Body of pancreas (tissue), 4 donors: Measurements from ENCODE around the gene C2orf74. TPM values are rescaled to one million over a fixed set of nuclear protein-coding genes. Genes with fewer than 3 reads are reported as not detected.

Experiments used
- ATAC-seq: fragments of 150-250 bp; one replicate; pipeline ENCODE4 v1.9.1; 2016
- DNase-seq, 4 donors: peaks; one replicate each; pipeline ENCODE4 v3.0.0-alpha.2; 2019
- H3K27ac ChIP-seq, 4 donors: fragments of 200-600 bp; sonication (generic); 1 replicate in 3 of 4; 2 replicates in 1 of 4; pipeline versions ENCODE4 v1.5.1 to v1.6.1; 2016 to 2019; ENCODE audit warnings: mild to moderate bottlenecking in 1 of 4, mixed read lengths in 1 of 4, moderate library complexity in 1 of 4
- H3K27me3 ChIP-seq, 2 donors: fragments of 200-600 bp; sonication (generic); one replicate each; pipeline ENCODE4 v1.6.0; 2016; ENCODE audit warnings: mild to moderate bottlenecking in 1 of 2
- H3K36me3 ChIP-seq, 2 donors: fragments of 200-600 bp; sonication (generic); replicated peaks in 1 of 2; 2 replicates each; pipeline ENCODE4 v1.5.1; 2016; ENCODE audit warnings: low read depth in 2 of 2; ENCODE audit not compliant: insufficient read depth in 1 of 2
- H3K4me1 ChIP-seq: fragments of 200-600 bp; sonication (generic); one replicate; pipeline ENCODE4 v1.6.0; 2016
- H3K4me3 ChIP-seq, 2 donors: fragments of 200-600 bp; sonication (generic); 1 replicate in 1 of 2; 2 replicates in 1 of 2; pipeline ENCODE4 v1.5.1; 2016 to 2019
- H3K9me3 ChIP-seq, 3 donors: fragments of 200-600 bp; sonication (generic); 1 replicate in 2 of 3; 2 replicates in 1 of 3; pipeline ENCODE4 v1.5.1; 2016
- POLR2A ChIP-seq, 3 donors: fragments of 450-650 bp; IDR thresholded peaks; one replicate each; pipeline ENCODE4 v1.6.1; 2016; ENCODE audit warnings: antibody characterized with exemption in 3 of 3, mild to moderate bottlenecking in 2 of 3
- WGBS, 2 donors: methylation state at CpG; one replicate each; pipeline ENCODE4 v1.1.5; 2017; 5-methylcytosine and 5-hydroxymethylcytosine counted together
- intact Hi-C: fragments of 100-400 bp; cut with DNase I; formaldehyde crosslinking; loops from one replicate; pipeline ENCODE4 v1.15.1; 2023
- total RNA-seq, 2 donors: library from RNA; depleted of rRNA; stranded (reverse); fragments of >200 nt; gene quantifications; one replicate each; pipeline ENCODE4 v1.1.0, GENCODE V29; 2016
- TF ChIP-seq, protein P1 (sequence below), 7 experiments: fragments of 450-650 bp in 4 of 7; fragments of 200-600 bp in 3 of 7; sonication (generic) in 3 of 7; IDR thresholded peaks; one replicate each; pipeline ENCODE4 v1.5.1; 2016 to 2019; ENCODE audit warnings: antibody characterized with exemption in 7 of 7

Gene C2orf74
- total RNA-seq, 2 donors from 2014 or later: 3.9 to 25.7 TPM

DNA sequence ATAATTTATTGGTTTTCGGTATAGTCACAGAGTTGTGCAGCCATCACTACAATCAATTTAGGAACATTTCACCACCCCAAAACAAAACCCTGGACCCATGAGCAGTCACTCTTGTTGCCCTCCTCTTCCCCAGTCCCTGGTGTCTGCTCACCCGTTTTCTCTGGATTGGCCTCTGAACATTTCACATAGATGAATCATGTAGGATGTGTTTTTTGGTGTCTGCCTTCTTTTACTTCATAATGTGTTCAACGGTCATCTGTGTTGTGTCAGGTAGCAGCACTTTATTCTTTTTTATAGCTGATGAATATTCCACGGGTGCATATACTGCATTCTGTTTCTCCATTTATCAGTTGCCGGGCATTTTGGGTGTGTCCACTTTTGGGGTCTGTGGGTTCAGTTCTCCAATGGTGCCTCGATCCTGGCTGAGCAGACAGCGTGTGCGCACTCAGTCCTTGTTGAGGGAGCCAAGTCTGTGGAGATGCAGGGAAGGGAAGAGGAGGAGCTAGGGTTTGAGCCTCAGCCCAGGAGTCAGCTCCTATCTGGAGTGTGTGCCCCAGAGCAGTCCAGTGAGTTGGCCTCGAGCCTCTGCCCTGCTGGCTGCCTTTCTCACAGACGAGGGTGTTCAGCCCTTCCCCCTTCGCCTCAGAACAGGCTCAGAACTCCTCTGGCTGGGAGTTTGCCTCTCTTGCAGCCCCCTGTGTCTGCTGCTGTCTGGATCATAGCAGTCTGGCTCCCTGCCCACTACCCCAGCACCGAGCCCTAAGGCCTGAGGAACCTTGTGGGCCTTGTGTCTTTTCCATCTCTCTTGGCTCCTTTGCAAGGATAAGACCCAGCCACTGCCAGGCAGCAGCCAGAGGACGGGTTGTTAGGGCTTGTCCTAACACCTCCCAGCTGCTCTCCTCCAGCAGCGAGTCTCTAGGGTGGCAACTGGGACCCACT is 18.0 kb downstream of the C2orf74 start:
- Histone ChIP-seq H3K9me3 (no peaks in the 10 kb centered on the region), H3K4me1 (peaks cover 53% of the 10 kb centered on the region), H3K36me3 (peaks cover 0 to 13% of the 10 kb centered on the region in 2 donors), H3K4me3 (no peak overlapping the region), H3K27ac (peak overlapping the region in 3 of 4 donors; percentile 15 to 63 (median 48)), H3K27me3 (no peaks in the 10 kb centered on the region)
- intact Hi-C loops: no loop called here
- DNase-seq (peak; percentile 71 to 89 (median 85)), ATAC-seq (peak; percentile 14)
- 40 to 46% methylated on average over 14 of the region's 14 CpGs for WGBS, 2 donors
- peak in 1 of 3 donors; percentile 45 for TF ChIP-seq POLR2A (IDR thresholded peaks at IDR 0.05)
- TF ChIP-seq, protein P1, sequence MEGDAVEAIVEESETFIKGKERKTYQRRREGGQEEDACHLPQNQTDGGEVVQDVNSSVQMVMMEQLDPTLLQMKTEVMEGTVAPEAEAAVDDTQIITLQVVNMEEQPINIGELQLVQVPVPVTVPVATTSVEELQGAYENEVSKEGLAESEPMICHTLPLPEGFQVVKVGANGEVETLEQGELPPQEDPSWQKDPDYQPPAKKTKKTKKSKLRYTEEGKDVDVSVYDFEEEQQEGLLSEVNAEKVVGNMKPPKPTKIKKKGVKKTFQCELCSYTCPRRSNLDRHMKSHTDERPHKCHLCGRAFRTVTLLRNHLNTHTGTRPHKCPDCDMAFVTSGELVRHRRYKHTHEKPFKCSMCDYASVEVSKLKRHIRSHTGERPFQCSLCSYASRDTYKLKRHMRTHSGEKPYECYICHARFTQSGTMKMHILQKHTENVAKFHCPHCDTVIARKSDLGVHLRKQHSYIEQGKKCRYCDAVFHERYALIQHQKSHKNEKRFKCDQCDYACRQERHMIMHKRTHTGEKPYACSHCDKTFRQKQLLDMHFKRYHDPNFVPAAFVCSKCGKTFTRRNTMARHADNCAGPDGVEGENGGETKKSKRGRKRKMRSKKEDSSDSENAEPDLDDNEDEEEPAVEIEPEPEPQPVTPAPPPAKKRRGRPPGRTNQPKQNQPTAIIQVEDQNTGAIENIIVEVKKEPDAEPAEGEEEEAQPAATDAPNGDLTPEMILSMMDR (IDR thresholded peaks at IDR 0.05): no peak

DNA sequence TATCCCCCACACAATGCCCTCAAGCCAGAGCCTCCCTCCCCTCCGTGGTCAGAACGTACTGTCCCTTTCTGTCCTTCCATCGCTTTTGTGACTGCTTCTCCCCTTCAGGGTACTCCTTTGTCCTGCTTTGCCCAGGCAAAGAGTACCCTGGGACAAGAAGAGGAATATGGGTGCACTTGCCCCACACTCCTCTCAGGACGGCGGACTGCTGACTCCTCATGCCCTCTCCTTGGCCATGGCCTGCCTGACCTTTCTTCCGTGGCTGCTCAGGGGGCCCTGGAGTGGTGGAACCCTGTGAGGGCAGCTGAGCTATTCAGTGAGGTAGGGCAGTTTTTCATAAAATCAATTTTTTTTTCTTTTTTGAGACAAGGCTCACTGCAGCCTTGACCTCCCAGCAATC is 18.7 kb downstream of the C2orf74 start:
- intact Hi-C loops: no loop called here
- Histone ChIP-seq H3K9me3 (no peaks in the 10 kb centered on the region), H3K27ac (peak overlapping the region in 3 of 4 donors; percentile 15 to 63 (median 48)), H3K4me1 (peaks cover 53% of the 10 kb centered on the region), H3K36me3 (peaks cover 0 to 19% of the 10 kb centered on the region in 2 donors), H3K4me3 (no peak overlapping the region), H3K27me3 (no peaks in the 10 kb centered on the region)
- DNase-seq (no peak), ATAC-seq (no peak)
- TF ChIP-seq, protein P1 (IDR thresholded peaks at IDR 0.05): no peak
- TF ChIP-seq POLR2A (IDR thresholded peaks at IDR 0.05): no peak
- WGBS, 2 donors: 73 to 84% methylated on average over 6 of the region's 6 CpGs

DNA sequence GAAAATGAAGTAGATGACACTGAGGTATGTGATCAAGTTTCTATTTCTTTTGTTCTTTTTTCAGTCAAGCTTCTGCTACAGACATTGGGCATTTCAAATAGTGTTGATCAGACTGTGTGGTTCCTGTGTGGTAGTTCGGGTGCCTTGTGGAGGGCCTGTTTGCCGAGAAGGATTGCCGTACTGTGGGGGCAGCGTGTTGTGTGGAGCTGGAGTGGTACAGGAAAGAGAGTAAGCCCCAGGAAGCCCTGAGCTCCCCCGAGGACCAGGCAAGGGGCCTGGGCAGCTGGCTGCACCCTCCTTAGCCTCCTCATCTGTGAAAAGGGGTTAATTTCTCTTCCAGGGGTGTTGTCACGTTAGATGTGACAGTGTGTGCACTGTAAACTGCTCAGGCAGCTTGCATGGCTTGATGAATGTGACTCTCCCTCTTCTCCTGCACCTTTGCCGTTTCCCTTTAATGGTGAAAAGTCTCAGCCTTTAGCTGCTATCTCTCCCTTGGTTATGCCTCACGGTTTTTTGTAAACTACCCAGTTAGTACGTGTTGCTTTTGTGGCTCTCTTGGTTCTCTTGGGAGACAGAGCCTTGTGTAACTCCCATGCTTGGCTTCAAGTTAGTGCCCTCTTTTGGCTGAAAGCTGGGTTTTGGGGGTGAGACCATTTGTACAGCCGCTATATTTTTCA is 19.5 kb downstream of the C2orf74 start:
- peaks cover 0 to 22% of the 10 kb centered on the region in 2 donors for H3K36me3 ChIP-seq
- H3K27ac ChIP-seq: no peak overlapping the region

DNA sequence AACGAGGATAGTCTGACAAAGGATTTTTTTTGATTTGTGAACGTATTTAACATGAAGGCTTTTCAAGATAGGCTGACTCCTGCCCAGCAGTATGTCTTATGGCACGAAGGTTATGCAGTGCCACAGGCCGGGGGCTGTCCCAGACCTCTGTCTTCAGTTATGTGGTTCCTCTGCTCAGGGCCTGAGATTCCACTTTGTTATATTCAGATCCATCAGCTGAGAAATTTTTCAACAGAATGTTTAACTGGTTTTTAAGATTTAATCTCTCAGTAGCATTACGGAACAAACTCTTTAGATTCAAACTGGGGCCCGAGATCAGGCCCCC is 20.0 kb downstream of the C2orf74 start:
- peaks cover 46% of the 10 kb centered on the region for H3K4me1 ChIP-seq
- ATAC-seq (no peak), DNase-seq (no peak)
- peaks cover 0 to 25% of the 10 kb centered on the region in 2 donors for H3K36me3 ChIP-seq
- TF ChIP-seq, protein P1 (IDR thresholded peaks at IDR 0.05): no peak
- no peak for TF ChIP-seq POLR2A (IDR thresholded peaks at IDR 0.05)
- no peak overlapping the region for H3K4me3 ChIP-seq
- 67 to 69% methylated on average over 6 of the region's 6 CpGs for WGBS, 2 donors
- intact Hi-C loops: no loop called here
- H3K27me3 ChIP-seq: no peaks in the 10 kb centered on the region
- H3K9me3 ChIP-seq: no peaks in the 10 kb centered on the region
- H3K27ac ChIP-seq: no peak overlapping the region

More for the DNA sequence above, 19.5 kb downstream of the C2orf74 start:
- TF ChIP-seq, protein P1 (IDR thresholded peaks at IDR 0.05): no peak
- H3K9me3 ChIP-seq: no peaks in the 10 kb centered on the region
- ATAC-seq: no peak
- 60 to 64% methylated on average over 10 of the region's 10 CpGs for WGBS, 2 donors
- H3K4me1 ChIP-seq: peaks cover 47% of the 10 kb centered on the region
- DNase-seq: no peak
- no peak overlapping the region for H3K4me3 ChIP-seq
- intact Hi-C loops: no loop called here
- H3K27me3 ChIP-seq: no peaks in the 10 kb centered on the region
